ENCODE measurements around the gene SH3GLB1. TPM values are rescaled to one million over a fixed set of nuclear protein-coding genes. Genes with fewer than 3 reads are reported as not detected.

Gene SH3GLB1
- polyA plus RNA-seq, 2 of the 4 experiments (the other 2 are of a cell fraction) = 22.2 to 33.9 TPM

DNA sequence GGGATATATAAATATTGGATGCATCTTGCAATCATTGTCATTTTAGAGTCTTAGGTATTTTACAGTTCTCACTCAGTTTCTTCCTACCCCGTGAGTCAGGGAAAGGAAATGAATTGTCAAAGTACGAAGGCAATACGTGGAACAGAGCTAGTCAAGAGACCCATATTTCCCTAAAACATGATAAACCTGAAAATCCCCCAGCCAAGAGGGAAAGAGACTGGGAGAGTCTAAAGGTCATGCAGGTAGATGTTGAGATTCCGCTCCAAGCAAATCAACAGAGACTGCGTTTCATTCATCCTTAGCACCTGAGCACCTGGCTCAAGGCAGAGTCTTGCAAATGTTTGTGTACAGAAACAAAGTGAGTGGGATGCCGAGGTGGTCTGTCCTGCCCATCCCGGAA is 58.0 kb downstream of the SH3GLB1 start:
- Histone ChIP-seq H3K4me1 (no peaks in the 10 kb centered on the region), H3K27ac (no peak overlapping the region), H3K4me2 (no peak overlapping the region), H3K4me3 (no peak overlapping the region), H3K9me3 (no peaks in the 10 kb centered on the region)
- TF ChIP-seq HEYL (CRISPR knock-in tag; IDR thresholded peaks at IDR 0.05) (no peak), RAD21 (conservative IDR thresholded peaks at IDR 0.05 in 1 of 2, IDR thresholded peaks at IDR 0.05 in 1 of 2) (no peak), ZFP36 (IDR thresholded peaks at IDR 0.05; ENCODE audit: borderline replicate concordance, partially characterized antibody) (no peak), MYC (IDR thresholded peaks at IDR 0.05; ENCODE audit: borderline replicate concordance, low read length) (no peak), SMC3 (IDR thresholded peaks at IDR 0.05) (no peak), FOXS1 (CRISPR knock-in tag; IDR thresholded peaks at IDR 0.05) (no peak), NFE2L2 (conservative IDR thresholded peaks at IDR 0.05; ENCODE audit: low read length) (no peak), EHMT2 (IDR thresholded peaks at IDR 0.05; ENCODE audit: low read depth) (no peak), POLR2A (IDR thresholded peaks at IDR 0.05; ENCODE audit: low read length) (no peak), MAZ (IDR thresholded peaks at IDR 0.05; ENCODE audit: borderline replicate concordance, low read depth, low read length) (no peak), ESRRA (IDR thresholded peaks at IDR 0.05; ENCODE audit: borderline replicate concordance, low read length) (no peak), ZSCAN20 (CRISPR knock-in tag; IDR thresholded peaks at IDR 0.05) (no peak), NPAS2 (CRISPR knock-in tag; IDR thresholded peaks at IDR 0.05; ENCODE audit: borderline replicate concordance) (no peak), RNF2 (IDR thresholded peaks at IDR 0.05; ENCODE audit: borderline replicate concordance, low read depth) (no peak)
- TF ChIP-seq, protein P1, sequence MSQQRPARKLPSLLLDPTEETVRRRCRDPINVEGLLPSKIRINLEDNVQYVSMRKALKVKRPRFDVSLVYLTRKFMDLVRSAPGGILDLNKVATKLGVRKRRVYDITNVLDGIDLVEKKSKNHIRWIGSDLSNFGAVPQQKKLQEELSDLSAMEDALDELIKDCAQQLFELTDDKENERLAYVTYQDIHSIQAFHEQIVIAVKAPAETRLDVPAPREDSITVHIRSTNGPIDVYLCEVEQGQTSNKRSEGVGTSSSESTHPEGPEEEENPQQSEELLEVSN (IDR thresholded peaks at IDR 0.05; ENCODE audit: borderline replicate concordance, low read depth) = no peak
- TF ChIP-seq, protein P2, sequence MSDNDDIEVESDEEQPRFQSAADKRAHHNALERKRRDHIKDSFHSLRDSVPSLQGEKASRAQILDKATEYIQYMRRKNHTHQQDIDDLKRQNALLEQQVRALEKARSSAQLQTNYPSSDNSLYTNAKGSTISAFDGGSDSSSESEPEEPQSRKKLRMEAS (IDR thresholded peaks at IDR 0.05) = no peak
- TF ChIP-seq, protein P3, sequence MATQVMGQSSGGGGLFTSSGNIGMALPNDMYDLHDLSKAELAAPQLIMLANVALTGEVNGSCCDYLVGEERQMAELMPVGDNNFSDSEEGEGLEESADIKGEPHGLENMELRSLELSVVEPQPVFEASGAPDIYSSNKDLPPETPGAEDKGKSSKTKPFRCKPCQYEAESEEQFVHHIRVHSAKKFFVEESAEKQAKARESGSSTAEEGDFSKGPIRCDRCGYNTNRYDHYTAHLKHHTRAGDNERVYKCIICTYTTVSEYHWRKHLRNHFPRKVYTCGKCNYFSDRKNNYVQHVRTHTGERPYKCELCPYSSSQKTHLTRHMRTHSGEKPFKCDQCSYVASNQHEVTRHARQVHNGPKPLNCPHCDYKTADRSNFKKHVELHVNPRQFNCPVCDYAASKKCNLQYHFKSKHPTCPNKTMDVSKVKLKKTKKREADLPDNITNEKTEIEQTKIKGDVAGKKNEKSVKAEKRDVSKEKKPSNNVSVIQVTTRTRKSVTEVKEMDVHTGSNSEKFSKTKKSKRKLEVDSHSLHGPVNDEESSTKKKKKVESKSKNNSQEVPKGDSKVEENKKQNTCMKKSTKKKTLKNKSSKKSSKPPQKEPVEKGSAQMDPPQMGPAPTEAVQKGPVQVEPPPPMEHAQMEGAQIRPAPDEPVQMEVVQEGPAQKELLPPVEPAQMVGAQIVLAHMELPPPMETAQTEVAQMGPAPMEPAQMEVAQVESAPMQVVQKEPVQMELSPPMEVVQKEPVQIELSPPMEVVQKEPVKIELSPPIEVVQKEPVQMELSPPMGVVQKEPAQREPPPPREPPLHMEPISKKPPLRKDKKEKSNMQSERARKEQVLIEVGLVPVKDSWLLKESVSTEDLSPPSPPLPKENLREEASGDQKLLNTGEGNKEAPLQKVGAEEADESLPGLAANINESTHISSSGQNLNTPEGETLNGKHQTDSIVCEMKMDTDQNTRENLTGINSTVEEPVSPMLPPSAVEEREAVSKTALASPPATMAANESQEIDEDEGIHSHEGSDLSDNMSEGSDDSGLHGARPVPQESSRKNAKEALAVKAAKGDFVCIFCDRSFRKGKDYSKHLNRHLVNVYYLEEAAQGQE (IDR thresholded peaks at IDR 0.05) = no peak
- TF ChIP-seq, protein P4, sequence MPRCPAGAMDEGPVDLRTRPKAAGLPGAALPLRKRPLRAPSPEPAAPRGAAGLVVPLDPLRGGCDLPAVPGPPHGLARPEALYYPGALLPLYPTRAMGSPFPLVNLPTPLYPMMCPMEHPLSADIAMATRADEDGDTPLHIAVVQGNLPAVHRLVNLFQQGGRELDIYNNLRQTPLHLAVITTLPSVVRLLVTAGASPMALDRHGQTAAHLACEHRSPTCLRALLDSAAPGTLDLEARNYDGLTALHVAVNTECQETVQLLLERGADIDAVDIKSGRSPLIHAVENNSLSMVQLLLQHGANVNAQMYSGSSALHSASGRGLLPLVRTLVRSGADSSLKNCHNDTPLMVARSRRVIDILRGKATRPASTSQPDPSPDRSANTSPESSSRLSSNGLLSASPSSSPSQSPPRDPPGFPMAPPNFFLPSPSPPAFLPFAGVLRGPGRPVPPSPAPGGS (IDR thresholded peaks at IDR 0.05) = no peak
- TF ChIP-seq, protein P5, sequence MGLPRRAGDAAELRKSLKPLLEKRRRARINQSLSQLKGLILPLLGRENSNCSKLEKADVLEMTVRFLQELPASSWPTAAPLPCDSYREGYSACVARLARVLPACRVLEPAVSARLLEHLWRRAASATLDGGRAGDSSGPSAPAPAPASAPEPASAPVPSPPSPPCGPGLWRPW (IDR thresholded peaks at IDR 0.05) = no peak
- DNase-seq (ENCODE audit: low read depth in 1 of 2, low spot score in 1 of 2) = no peak
- WGBS (ENCODE audit: missing lambda C conversion rate) = 69% methylated on average over 7 of the region's 7 CpGs
- no peak for ATAC-seq
- FAIRE-seq = no peak
- CTCF ChIA-PET = interaction anchor here (0.8 to 1.3 kb wide), 2 partner anchors 9 to 14 kb away, joined by 3 to 4 read pairs; no protein-coding TSS in a partner anchor
- POLR2A ChIA-PET = no interaction called here

DNA sequence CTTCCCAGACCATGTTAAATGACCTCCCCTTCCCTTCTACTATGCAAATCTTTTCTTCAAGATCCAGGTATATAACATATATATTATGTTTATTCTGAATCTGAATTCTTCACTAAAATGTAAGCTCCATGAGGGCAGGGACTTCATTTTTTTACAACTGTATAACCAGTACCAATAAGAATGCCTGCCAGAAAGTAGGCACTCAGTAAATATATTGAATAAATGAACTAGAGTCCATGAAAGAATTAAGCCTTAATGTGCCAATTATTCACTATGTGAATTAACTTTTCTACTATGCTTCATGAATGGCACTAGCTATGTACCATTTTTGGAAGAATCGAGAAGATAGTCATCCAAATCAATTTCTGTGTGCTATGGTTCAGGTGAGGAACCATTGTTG is 60.1 kb downstream of the SH3GLB1 start:
- DNase-seq (ENCODE audit: low read depth in 1 of 2, low spot score in 1 of 2) = no peak
- no peak for TF ChIP-seq FOSL2 (IDR thresholded peaks at IDR 0.05)
- no peak for TF ChIP-seq FOSL2 (CRISPR knock-in tag; IDR thresholded peaks at IDR 0.05)
- TF ChIP-seq JUN (IDR thresholded peaks at IDR 0.05) = no peak
- TF ChIP-seq RARB (CRISPR knock-in tag; IDR thresholded peaks at IDR 0.05) = no peak
- no peak for TF ChIP-seq EHMT2 (IDR thresholded peaks at IDR 0.05; ENCODE audit: low read depth)
- TF ChIP-seq HOXA7 (CRISPR knock-in tag; IDR thresholded peaks at IDR 0.05) = no peak
- TF ChIP-seq CHD2 (IDR thresholded peaks at IDR 0.05; ENCODE audit: low read length, partially characterized antibody) = no peak
- no peak for TF ChIP-seq MYC (IDR thresholded peaks at IDR 0.05; ENCODE audit: borderline replicate concordance, low read length)
- no peak for TF ChIP-seq ZFP36 (IDR thresholded peaks at IDR 0.05; ENCODE audit: borderline replicate concordance, partially characterized antibody)
- TF ChIP-seq CBX8 (IDR thresholded peaks at IDR 0.05) = no peak
- no peak for TF ChIP-seq CBX2 (IDR thresholded peaks at IDR 0.05; ENCODE audit: borderline replicate concordance, low read depth)
- ChIA-PET POLR2A (no interaction called here), CTCF (no interaction called here)
- no peaks in the 10 kb centered on the region for H3K9me3 ChIP-seq
- no peak for ATAC-seq
- H3K4me2 ChIP-seq = no peak overlapping the region
- H3K27ac ChIP-seq = no peak overlapping the region; a peak in 1 of 6 replicates
- H3K4me3 ChIP-seq = no peak overlapping the region
- no peaks in the 10 kb centered on the region for H3K4me1 ChIP-seq
- WGBS (ENCODE audit: missing lambda C conversion rate) = 0% methylated on average over 1 of the region's 1 CpG
- FAIRE-seq = no peak

Measured in A549 (cell line).